GM06990 (cell line): ENCODE data around the gene SEC16A.

Source experiments
- DNase-seq: peaks from one replicate; pipeline ENCODE4 v3.0.0-alpha.2; 2011; ENCODE audit not compliant: insufficient read length; ENCODE audit errors: extremely low read depth
- H3K27me3 ChIP-seq: replicated peaks from 2 replicates; pipeline ENCODE4 v1.6.0; 2011; ENCODE audit warnings: low read length; ENCODE audit not compliant: control insufficient read depth, insufficient read depth
- H3K36me3 ChIP-seq: 2 replicates; pipeline ENCODE4 v1.5.1; 2011; ENCODE audit warnings: low read length; ENCODE audit not compliant: control insufficient read depth, insufficient read depth
- H3K4me3 ChIP-seq: replicated peaks from 2 replicates; pipeline ENCODE4 v1.5.1; 2011; ENCODE audit warnings: low read depth, mild to moderate bottlenecking, control low read depth, low read length
- CTCF ChIP-seq: IDR thresholded peaks from 2 replicates; pipeline ENCODE4 v1.5.1; 2011; ENCODE audit warnings: low read length, control low read depth, mild to moderate bottlenecking, inconsistent platforms; ENCODE audit not compliant: insufficient read depth, poor library complexity, severe bottlenecking

Gene SEC16A

GRCh38 chr9:136418182-136419091 is 64.4 kb downstream of the SEC16A start:
- no peak for TF ChIP-seq CTCF
- no peak for DNase-seq
- Histone ChIP-seq H3K27me3 (no peaks in the 10 kb centered on the region), H3K36me3 (peaks cover 46% of the 10 kb centered on the region), H3K4me3 (no peak overlapping the region)

- peaks cover 44% of the 10 kb centered on the region for H3K36me3 ChIP-seq
- TF ChIP-seq CTCF, result no peak
- no peak for DNase-seq
- no peaks in the 10 kb centered on the region for H3K27me3 ChIP-seq
- no peak overlapping the region for H3K4me3 ChIP-seq
Observed at GRCh38 chr9:136416914-136417313, 65.9 kb downstream of the SEC16A start.

GRCh38 chr9:136416427-136416826 is 66.4 kb downstream of the SEC16A start:
- Histone ChIP-seq H3K27me3 (no peaks in the 10 kb centered on the region), H3K36me3 (peaks cover 42% of the 10 kb centered on the region), H3K4me3 (no peak overlapping the region)
- DNase-seq, result no peak
- no peak for TF ChIP-seq CTCF

- no peak for DNase-seq
- Histone ChIP-seq H3K4me3 (no peak overlapping the region), H3K27me3 (no peaks in the 10 kb centered on the region), H3K36me3 (peaks cover 31% of the 10 kb centered on the region)
- TF ChIP-seq CTCF, result no peak
Observed at GRCh38 chr9:136412962-136413361, 69.9 kb downstream of the SEC16A start.

GRCh38 chr9:136411378-136411777 is 71.5 kb downstream of the SEC16A start:
- no peak for DNase-seq
- H3K36me3 ChIP-seq, result peaks cover 34% of the 10 kb centered on the region
- no peak for TF ChIP-seq CTCF
- no peaks in the 10 kb centered on the region for H3K27me3 ChIP-seq
- H3K4me3 ChIP-seq, result peak overlapping the region; percentile 90
